Measurements from ENCODE around the gene TENT5C. TPM values are rescaled to one million over a fixed set of nuclear protein-coding genes. Genes with fewer than 3 reads are reported as not detected.

Gene TENT5C
- total RNA-seq, 1 experiment from 2014 or later = 1.4 TPM

GRCh38 chr1:117561071-117561470 lies 44.8 kb upstream of the TENT5C start:
- Histone ChIP-seq H3K4me3 (replicated peaks in 1 of 2; ENCODE audit: low read depth in 1 of 2, low read length in 2 of 2) (no peak overlapping the region), H3K36me3 (ENCODE audit: control insufficient read depth in 1 of 2, insufficient read depth in 2 of 2, low read length in 2 of 2) (no peaks in the 10 kb centered on the region), H3K4me2 (ENCODE audit: low read length) (no peak overlapping the region), H2AFZ (ENCODE audit: low read depth, low read length, poor library complexity, severe bottlenecking) (no peak overlapping the region), H3K79me2 (ENCODE audit: insufficient read depth, low read length) (no peaks in the 10 kb centered on the region), H3K4me1 (ENCODE audit: control insufficient read depth in 1 of 2, insufficient read depth in 2 of 2, low read length in 2 of 2) (no peaks in the 10 kb centered on the region), H3K9me3 (ENCODE audit: control insufficient read depth in 1 of 2, insufficient read depth in 1 of 2, low read depth in 1 of 2, low read length in 2 of 2) (no peaks in the 10 kb centered on the region), H3K9me2 (ENCODE audit: insufficient read depth) (no peaks in the 10 kb centered on the region), H3K9ac (ENCODE audit: low read length) (no peak overlapping the region), H4K20me1 (ENCODE audit: insufficient read depth) (no peaks in the 10 kb centered on the region), H3K27ac (ENCODE audit: low read depth, low read length) (no peak overlapping the region), H3K27me3 (ENCODE audit: insufficient read depth, low read length) (no peaks in the 10 kb centered on the region)
- POLR2A ChIA-PET = no interaction called here
- RAD21 ChIA-PET (ENCODE audit: low non-redundant PET in 1 of 2, low total read pairs in 2 of 2, uncharacterized antibody in 2 of 2, unreplicated experiment in 2 of 2) = no interaction called here
- CTCF ChIA-PET = no interaction called here
- DNase-seq (ENCODE audit: low read depth, low spot score) (no peak), ATAC-seq (no peak)
- TF ChIP-seq SIN3A (IDR thresholded peaks at IDR 0.05; ENCODE audit: low read depth) = no peak
- TF ChIP-seq CTCF (IDR thresholded peaks at IDR 0.05 in 2 of 3, conservative IDR thresholded peaks at IDR 0.05 in 1 of 3; ENCODE audit: borderline replicate concordance in 1 of 3, insufficient read depth in 1 of 3, low read depth in 2 of 3, low read length in 2 of 3) = no peak
- no TSS peak for BruUV-seq (replicated peaks)
- intact Hi-C loops (cut with micrococcal nuclease) = no loop called here

DNA sequence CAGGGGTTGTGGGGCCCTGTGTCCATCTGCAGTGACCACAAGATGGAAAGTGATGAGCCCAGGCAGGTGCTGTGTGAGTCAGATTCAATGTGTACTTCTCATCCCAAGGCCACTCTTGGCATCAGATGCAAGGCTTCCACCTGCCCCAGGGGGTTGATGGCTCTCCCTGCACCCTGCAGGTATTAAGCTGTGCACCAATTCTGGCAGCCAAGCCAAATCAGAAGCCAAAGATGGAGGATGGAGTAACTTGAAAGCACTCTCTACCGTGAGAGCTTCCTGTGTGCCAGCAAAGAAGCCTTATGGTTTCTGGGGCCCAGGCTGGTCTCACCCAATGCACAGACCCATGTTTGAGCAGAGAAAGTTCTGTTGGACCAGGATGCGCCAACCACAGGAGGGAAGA lies 44.3 kb upstream of the TENT5C start:
- Histone ChIP-seq H3K4me1 (ENCODE audit: control insufficient read depth in 1 of 2, insufficient read depth in 2 of 2, low read length in 2 of 2) (no peaks in the 10 kb centered on the region), H2AFZ (ENCODE audit: low read depth, low read length, poor library complexity, severe bottlenecking) (no peak overlapping the region), H3K79me2 (ENCODE audit: insufficient read depth, low read length) (no peaks in the 10 kb centered on the region), H3K27me3 (ENCODE audit: insufficient read depth, low read length) (no peaks in the 10 kb centered on the region), H4K20me1 (ENCODE audit: insufficient read depth) (no peaks in the 10 kb centered on the region), H3K9me3 (ENCODE audit: control insufficient read depth in 1 of 2, insufficient read depth in 1 of 2, low read depth in 1 of 2, low read length in 2 of 2) (no peaks in the 10 kb centered on the region), H3K4me2 (ENCODE audit: low read length) (no peak overlapping the region), H3K9me2 (ENCODE audit: insufficient read depth) (no peaks in the 10 kb centered on the region), H3K27ac (ENCODE audit: low read depth, low read length) (no peak overlapping the region), H3K9ac (ENCODE audit: low read length) (no peak overlapping the region), H3K4me3 (replicated peaks in 1 of 2; ENCODE audit: low read depth in 1 of 2, low read length in 2 of 2) (no peak overlapping the region), H3K36me3 (ENCODE audit: control insufficient read depth in 1 of 2, insufficient read depth in 2 of 2, low read length in 2 of 2) (no peaks in the 10 kb centered on the region)
- ATAC-seq (no peak), DNase-seq (ENCODE audit: low read depth, low spot score) (no peak)
- ChIA-PET RAD21 (ENCODE audit: low non-redundant PET in 1 of 2, low total read pairs in 2 of 2, uncharacterized antibody in 2 of 2, unreplicated experiment in 2 of 2) (no interaction called here), CTCF (no interaction called here), POLR2A (no interaction called here)
- intact Hi-C loops (cut with micrococcal nuclease) = no loop called here
- TF ChIP-seq TCF7L2 (IDR thresholded peaks at IDR 0.05; ENCODE audit: borderline replicate concordance, extremely low read depth, insufficient read depth, insufficient read length) (peak; percentile 27), EZH2 (IDR thresholded peaks at IDR 0.05) (no peak)
- BruUV-seq (replicated peaks) = no TSS peak
